ENCODE measurements around the gene SCP2. TPM values are rescaled to one million over a fixed set of nuclear protein-coding genes. Genes with fewer than 3 reads are reported as not detected.

The SCP2 gene
- total RNA-seq, 1 experiment from 2014 or later = 242 TPM

Other genes with a start within 250 kb of the SCP2 start
- 10.0 and 10.2 TPM in 2 replicates for gene COA7, start 228.9 kb upstream of the SCP2 start, total RNA-seq (2014; rRNA removed; shearing (Covaris generic))
- 23.6 and 27.5 TPM in 2 replicates for gene ZYG11B, start 200.8 kb upstream of the SCP2 start, total RNA-seq (2014; rRNA removed; shearing (Covaris generic))
- gene ZYG11A, start 84.5 kb upstream of the SCP2 start, total RNA-seq (2014; rRNA removed; shearing (Covaris generic)) = 0.78 and 0.96 TPM in 2 replicates
- 15.1 and 22.8 TPM in 2 replicates for gene ECHDC2, start 5.5 kb upstream of the SCP2 start, total RNA-seq (2014; rRNA removed; shearing (Covaris generic))
- 0.36 TPM in 1 of 2 replicates, not detected in the other for gene PODN, start 134.9 kb downstream of the SCP2 start, total RNA-seq (2014; rRNA removed; shearing (Covaris generic))
- gene SLC1A7, start 215.4 kb downstream of the SCP2 start, total RNA-seq (2014; rRNA removed; shearing (Covaris generic)) = not detected in 2 replicates

All from RPMI7951 (cell line).